ENCODE measurements around the gene SST.

Gene SST

GRCh38 chr3:187619461-187619860 is 50.7 kb downstream of the SST start:
- DNase-seq (ENCODE audit: insufficient read length, low spot score) (no peak), FAIRE-seq (no peak)
- TF ChIP-seq CTCF (IDR thresholded peaks at IDR 0.05; ENCODE audit: insufficient read depth, missing control alignments) = no peak

Data from D721Med (cell line).